ENCODE data around the gene TCEAL3.

DNA sequence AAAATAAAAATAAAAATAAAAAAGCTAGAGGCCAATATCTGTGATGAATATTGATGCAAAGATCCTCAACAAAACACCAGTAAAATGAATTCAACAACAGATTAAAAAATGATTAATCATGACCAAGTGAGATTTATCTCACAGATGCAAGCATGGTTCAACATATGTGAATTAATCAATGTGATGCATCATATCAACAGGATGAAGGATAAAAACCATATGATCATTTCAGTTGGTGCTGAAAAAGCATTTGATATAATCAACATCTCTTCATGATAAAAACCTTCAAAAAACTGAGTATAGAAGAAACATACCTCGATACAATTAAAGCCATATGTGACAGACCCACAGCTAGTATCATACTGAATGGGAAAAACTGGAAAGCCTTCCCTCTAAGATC lies 39.9 kb downstream of the TCEAL3 start:
- TF ChIP-seq, protein P1, sequence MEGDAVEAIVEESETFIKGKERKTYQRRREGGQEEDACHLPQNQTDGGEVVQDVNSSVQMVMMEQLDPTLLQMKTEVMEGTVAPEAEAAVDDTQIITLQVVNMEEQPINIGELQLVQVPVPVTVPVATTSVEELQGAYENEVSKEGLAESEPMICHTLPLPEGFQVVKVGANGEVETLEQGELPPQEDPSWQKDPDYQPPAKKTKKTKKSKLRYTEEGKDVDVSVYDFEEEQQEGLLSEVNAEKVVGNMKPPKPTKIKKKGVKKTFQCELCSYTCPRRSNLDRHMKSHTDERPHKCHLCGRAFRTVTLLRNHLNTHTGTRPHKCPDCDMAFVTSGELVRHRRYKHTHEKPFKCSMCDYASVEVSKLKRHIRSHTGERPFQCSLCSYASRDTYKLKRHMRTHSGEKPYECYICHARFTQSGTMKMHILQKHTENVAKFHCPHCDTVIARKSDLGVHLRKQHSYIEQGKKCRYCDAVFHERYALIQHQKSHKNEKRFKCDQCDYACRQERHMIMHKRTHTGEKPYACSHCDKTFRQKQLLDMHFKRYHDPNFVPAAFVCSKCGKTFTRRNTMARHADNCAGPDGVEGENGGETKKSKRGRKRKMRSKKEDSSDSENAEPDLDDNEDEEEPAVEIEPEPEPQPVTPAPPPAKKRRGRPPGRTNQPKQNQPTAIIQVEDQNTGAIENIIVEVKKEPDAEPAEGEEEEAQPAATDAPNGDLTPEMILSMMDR (IDR thresholded peaks at IDR 0.05; ENCODE audit: poor library complexity, severe bottlenecking): no peak
- no peak for TF ChIP-seq SMC3 (conservative IDR thresholded peaks at IDR 0.05; ENCODE audit: poor library complexity)
- no peak for TF ChIP-seq EP300 (conservative IDR thresholded peaks at IDR 0.05; ENCODE audit: poor library complexity, severe bottlenecking)
- TF ChIP-seq EZH2 (IDR thresholded peaks at IDR 0.05; ENCODE audit: borderline replicate concordance, insufficient read depth, low read length, poor library complexity, severe bottlenecking): no peak
- TF ChIP-seq POLR2AphosphoS5 (IDR thresholded peaks at IDR 0.05): no peak
- TF ChIP-seq, protein P2, sequence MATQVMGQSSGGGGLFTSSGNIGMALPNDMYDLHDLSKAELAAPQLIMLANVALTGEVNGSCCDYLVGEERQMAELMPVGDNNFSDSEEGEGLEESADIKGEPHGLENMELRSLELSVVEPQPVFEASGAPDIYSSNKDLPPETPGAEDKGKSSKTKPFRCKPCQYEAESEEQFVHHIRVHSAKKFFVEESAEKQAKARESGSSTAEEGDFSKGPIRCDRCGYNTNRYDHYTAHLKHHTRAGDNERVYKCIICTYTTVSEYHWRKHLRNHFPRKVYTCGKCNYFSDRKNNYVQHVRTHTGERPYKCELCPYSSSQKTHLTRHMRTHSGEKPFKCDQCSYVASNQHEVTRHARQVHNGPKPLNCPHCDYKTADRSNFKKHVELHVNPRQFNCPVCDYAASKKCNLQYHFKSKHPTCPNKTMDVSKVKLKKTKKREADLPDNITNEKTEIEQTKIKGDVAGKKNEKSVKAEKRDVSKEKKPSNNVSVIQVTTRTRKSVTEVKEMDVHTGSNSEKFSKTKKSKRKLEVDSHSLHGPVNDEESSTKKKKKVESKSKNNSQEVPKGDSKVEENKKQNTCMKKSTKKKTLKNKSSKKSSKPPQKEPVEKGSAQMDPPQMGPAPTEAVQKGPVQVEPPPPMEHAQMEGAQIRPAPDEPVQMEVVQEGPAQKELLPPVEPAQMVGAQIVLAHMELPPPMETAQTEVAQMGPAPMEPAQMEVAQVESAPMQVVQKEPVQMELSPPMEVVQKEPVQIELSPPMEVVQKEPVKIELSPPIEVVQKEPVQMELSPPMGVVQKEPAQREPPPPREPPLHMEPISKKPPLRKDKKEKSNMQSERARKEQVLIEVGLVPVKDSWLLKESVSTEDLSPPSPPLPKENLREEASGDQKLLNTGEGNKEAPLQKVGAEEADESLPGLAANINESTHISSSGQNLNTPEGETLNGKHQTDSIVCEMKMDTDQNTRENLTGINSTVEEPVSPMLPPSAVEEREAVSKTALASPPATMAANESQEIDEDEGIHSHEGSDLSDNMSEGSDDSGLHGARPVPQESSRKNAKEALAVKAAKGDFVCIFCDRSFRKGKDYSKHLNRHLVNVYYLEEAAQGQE (IDR thresholded peaks at IDR 0.05; ENCODE audit: borderline replicate concordance): no peak
- no peak for TF ChIP-seq TAF1 (IDR thresholded peaks at IDR 0.05; ENCODE audit: low read depth)
